GM21381 (cell line): ENCODE measurements around the gene FXN.
"Not testable (repeated sequence)": the region's sequence is repeated elsewhere in the genome, so short reads cannot be mapped to it uniquely, and the experiment has no call there.

ENCODE experiments used
- ATAC-seq: cut with Tn5 transposase; IDR thresholded peaks from one replicate; pipeline ENCODE4 v1.9.1; 2021; ENCODE audit warnings: mild to moderate bottlenecking, moderate library complexity; ENCODE audit not compliant: unreplicated experiment

Gene FXN

DNA sequence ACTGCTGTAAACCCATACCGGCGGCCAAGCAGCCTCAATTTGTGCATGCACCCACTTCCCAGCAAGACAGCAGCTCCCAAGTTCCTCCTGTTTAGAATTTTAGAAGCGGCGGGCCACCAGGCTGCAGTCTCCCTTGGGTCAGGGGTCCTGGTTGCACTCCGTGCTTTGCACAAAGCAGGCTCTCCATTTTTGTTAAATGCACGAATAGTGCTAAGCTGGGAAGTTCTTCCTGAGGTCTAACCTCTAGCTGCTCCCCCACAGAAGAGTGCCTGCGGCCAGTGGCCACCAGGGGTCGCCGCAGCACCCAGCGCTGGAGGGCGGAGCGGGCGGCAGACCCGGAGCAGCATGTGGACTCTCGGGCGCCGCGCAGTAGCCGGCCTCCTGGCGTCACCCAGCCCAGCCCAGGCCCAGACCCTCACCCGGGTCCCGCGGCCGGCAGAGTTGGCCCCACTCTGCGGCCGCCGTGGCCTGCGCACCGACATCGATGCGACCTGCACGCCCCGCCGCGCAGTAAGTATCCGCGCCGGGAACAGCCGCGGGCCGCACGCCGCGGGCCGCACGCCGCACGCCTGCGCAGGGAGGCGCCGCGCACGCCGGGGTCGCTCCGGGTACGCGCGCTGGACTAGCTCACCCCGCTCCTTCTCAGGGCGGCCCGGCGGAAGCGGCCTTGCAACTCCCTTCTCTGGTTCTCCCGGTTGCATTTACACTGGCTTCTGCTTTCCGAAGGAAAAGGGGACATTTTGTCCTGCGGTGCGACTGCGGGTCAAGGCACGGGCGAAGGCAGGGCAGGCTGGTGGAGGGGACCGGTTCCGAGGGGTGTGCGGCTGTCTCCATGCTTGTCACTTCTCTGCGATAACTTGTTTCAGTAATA, at the start of gene FXN:
FXN (plus strand) TSS at position 315 of the 871 bp plus-strand sequence; CDS start at position 346, 31 bp downstream.
- ATAC-seq: peak; percentile 90

DNA sequence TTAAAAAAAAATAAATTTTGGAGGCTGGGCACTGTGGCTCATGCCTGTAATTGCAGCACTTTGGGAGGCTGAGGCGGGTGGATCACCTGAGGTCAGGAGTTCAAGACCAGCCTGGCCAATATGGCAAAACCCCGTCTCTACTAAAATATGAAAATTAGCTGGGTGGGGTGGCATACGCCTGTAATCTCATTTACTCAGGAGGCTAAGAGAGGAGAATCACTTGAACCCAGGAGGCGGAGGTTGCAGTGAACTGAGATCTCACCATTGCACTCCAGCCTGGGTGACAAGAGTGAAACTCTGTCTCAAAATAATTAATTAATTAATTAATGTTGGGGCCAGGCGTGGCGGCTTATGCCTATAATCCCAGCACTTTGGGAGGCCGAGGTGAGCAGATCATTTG, 48.6 kb upstream of the FXN start:
- not testable (repeated sequence) for ATAC-seq

DNA sequence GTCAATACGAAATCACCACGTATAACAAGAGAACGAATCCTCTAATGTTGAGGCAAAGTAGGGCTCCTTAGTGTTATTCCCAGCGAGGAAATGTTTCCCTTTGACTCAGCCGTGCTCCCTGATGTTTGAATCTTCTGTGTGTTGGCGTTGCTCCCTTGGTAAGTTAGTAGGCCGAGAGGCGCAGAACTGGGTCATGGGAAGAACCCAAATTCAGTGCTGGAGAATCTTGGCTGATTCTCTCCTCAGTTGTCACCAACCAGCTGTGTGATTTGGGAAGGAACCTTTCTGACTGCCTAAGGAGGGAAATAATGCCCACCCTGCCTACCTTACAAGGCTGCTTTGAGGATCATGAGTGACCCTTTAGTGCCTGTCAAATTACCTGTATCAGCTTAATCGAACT, 44.1 kb upstream of the FXN start:
- no peak for ATAC-seq

DNA sequence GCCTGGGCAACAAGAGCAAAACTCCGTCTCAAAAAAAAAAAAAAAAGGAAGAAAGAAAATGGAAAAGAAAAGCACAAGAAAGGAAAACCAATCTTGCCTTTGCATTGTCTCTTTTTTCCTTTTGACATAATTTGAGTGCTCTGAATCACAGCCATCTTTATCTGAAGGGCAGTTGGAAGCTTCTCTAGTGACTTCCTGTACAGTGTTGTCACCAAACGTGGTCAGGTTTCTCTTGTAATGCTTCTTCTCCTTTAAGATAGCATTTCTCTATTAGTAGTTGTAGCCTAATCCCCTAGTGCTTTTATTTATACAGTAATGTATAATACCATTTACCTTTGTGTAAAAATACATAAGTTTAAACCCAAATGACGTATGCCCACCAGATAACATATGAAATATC, 39.8 kb upstream of the FXN start:
- no peak for ATAC-seq

DNA sequence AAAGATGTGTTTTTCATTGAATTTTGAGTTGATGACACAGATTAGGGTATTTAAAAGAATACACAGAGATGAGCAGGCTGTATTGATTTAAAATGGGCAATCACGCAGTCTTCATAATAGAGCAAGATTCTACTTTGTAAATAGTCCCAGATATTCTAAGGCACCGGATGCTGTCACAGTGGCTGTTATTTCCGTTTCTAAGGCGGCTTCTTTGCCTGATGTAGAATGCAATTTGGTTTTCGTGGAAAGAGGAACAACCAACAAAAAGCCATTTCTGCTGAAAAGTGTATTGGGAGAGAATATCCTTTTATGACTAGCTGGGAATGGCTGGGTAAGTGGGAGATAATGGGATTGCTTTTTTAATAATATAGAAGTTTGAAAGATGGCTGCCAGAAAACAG, 39.1 kb upstream of the FXN start:
- no peak for ATAC-seq

DNA sequence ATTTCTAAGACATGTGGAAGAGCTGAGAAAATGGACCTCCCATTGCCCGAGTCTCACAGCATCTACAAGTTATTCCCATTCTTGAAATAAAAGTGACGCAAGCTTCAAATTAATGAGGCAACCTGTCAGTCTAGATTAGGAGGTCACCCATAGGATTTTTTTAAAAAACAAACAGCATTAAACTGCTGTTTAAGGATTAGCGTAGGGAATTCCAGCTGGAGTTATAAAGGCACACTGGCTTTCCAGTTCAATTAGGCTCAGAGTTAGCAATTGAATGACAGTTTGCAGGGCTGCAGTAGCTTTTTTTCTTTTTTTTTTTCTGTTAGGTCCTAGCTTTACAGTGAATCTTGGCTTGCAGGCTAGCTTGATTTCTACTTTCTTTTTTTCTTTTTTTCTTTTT, 37.9 kb upstream of the FXN start:
- no peak for ATAC-seq

DNA sequence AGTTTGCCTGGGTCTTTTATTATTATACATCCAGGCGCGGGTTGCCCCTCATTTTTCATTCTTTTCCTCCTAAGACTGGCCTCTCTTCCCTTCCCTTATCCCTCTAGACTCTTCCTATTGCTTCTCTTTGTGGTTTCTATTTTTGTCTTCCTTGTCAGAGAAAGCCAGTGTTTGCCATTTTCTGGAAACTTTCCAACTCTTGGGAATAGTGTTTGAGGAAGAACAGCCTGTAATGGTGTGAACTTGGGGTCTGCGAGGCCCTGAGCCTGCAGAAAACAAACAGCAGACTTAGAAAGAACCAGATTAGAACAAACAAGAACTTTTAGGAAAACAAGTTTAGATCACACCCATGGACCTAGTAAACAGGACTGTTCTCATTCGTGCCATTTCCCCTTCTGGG, 37.2 kb upstream of the FXN start:
- ATAC-seq: no peak

DNA sequence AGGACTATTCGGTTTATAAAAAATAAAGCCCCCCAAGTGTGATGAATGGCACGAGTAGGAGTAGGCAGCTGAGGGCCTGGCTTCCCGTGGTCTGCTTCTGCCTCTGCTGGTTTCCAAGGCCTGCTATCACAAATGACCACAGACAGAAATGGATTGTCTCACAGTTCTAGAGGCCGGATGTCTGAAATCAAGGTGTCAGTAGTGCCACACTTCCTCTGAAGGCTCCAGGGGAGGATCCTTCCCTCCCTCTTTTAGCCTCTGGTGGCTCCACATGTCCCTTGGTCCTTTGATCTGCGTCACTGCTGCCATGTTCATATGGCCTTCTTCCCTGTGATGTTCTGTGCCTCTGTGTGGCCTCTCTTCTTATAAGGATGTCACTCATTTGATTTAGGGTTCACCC, 36.7 kb upstream of the FXN start:
- ATAC-seq: peak; percentile 73

DNA sequence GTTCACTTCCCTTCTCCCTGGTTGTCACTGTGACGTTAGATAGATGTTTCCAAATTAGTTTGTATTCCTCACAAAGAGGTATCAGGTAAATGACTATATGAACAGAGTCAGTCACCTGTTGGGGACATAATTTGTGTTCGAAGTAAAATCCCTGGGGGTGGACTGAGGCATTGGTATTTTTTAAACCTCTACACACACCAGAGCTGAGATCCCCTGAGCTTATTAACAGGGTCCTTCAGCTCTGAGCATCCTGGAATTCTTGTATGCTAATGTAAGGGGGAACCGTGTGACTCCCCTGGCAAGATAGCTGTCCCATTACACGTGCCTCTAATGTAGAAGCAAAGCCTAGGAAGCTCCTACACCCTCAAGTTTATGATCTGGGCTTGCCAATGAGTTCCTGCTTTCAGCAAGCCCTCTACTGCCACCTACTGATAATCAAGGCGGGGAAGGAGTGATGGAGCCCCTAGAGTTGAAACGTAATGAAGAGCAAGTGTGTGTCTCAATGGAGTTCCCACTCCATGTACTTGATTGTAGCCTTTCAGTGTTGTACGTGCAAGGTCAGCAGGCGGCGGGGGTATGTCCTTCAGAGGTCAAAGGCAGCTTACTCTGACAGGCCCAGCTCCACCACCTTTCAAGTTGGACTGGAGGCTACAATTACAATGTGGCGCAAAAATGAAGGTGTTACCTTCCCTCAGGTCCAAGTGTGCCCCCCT, 36.0 kb upstream of the FXN start:
- peak; percentile 59 for ATAC-seq

DNA sequence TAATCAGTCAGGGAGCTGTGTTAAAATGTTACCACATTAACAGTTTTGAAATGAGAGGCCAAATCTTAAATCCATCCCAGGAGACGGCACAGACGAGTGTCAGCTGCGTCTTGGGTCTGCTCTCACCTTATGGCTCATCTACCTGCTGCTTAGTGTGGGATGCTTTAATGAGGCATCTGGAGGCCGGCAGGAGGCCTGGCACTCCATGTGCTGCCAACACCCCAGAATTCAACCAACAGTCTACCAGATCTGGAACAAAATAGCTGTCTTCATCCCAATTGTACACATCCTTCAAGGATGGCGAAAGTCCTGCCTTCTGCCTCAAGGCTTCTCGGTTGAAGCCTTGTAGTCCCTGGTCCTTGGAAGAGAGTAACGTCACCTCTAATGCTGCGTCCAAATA, 33.6 kb upstream of the FXN start:
- no peak for ATAC-seq

DNA sequence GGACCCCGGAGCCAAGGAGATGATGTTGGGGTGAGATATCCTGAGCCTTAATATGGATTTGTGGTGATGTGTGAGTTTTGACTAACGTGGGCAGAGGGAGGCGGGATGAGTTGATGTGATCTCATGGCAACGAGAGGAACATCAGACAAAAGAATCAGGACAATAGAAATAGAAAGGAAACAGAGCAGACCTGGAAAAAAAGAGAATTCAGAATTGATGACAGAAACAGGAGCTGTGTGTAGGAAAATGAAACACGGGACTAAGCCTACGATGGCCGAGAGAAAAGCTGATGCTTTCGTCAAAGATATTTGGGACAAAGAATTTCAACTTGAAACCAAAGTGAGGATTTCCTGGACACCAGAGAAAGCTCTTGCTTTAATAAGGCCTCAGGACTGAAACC, 32.5 kb upstream of the FXN start:
- no peak for ATAC-seq

DNA sequence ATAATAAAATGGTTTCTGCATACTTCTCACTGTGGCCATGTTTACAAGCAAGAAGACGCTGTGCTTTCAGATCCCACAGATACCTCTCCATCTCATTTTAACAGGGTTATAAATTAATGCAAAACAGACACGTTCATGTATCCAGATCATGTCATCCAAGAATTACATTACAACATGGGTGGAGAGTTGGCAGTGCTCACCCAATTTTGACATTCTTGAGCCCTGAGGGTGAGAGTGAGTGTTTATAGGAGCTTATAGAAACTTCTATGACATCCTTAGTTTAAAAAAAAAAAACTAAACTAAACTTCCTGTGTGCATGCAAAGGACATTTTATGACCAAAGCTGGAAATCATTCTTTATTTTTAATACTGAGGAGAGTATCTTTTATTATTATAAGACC, 30.7 kb upstream of the FXN start:
- no peak for ATAC-seq

DNA sequence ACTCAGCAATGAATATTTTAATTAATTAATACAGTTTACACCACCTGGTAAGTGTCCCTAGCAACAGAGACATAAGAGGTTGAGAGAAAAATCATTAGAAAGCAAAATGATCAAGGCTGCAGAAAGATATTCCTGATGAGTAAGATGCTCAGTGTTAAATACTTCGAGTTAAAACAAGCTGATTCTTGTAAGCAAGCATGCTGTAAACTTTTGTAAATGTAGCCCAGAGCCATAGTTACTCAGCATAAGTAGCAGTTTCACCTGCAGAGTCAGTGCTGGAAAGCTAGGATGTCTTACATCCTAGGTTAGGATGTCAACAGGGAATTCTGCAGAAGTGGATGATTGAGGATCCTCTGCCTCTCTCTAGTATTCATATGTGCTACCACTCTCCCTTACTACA, 25.8 kb upstream of the FXN start:
- no peak for ATAC-seq

DNA sequence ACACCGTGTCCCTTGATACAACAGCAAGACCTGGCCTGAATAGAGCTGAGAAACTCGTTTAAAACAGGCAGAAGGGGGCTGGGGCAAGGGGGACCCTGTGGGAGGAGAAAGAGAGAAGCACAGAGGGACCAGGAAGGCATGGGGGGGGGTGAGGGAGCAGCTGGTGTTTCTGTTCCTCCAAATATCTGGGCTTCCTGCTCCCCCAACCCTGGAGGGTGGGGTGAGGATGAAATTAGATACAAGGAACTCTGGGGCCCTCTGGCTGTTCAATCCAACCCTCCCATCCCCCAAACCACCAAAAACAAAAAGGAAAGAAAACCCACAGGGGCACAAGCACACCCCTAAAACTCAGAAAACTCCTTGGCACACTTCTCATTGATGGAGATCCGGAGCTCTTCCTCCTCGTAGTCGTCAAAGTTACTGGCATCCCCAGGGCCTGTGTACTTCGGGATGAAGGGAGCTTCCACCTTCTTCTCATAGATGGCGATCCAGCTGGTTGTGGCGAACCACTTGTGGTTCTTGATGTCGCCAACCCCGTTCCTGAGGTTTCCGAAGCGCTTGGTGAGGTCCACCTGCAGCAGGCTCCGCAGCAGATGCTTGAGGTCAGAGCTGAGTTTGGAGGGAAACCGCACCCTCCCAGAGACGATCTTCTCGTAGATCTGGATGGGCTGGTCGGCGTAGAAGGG, 22.7 kb upstream of the FXN start:
- ATAC-seq: no peak

DNA sequence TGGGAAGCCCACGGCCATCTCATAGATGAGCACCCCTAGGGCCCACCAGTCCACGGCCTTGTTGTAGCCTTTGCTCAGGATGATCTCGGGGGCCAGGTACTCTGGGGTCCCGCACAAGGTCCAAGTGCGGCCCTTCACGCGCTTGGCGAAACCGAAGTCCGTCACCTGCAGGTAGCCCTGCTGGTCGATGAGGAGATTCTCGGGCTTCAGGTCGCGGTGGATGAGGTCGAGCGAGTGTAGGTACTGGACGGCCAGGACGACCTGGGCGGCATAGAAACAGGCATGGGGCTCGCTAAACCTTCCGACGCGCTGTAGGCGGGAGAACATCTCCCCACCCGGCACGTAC, 22.2 kb upstream of the FXN start:
- ATAC-seq: no peak

DNA sequence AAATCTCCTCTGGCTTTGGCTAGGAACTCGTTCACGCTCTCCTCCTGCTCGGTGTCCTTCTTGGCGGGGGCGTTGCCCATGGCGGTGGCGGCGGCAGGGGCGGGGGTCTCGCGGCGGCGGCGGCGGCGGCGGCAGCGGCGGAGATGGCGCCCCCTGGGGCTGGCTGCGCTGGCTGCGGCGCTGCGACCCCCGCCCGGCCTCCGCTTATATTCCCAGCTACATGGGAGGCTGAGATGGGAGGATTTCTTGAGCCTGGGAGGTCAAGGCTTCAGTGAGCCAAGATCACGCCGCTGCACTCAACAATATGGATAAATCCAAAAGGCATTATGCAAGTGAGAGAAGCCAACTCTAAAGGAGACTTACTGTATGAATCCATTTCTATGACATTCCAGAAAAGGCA, 21.5 kb upstream of the FXN start, which contains the start of gene PRKACG:
PRKACG (minus strand) TSS at position 101 of the 400 bp plus-strand sequence; CDS start at position 80, 21 bp downstream.
- ATAC-seq: no peak

DNA sequence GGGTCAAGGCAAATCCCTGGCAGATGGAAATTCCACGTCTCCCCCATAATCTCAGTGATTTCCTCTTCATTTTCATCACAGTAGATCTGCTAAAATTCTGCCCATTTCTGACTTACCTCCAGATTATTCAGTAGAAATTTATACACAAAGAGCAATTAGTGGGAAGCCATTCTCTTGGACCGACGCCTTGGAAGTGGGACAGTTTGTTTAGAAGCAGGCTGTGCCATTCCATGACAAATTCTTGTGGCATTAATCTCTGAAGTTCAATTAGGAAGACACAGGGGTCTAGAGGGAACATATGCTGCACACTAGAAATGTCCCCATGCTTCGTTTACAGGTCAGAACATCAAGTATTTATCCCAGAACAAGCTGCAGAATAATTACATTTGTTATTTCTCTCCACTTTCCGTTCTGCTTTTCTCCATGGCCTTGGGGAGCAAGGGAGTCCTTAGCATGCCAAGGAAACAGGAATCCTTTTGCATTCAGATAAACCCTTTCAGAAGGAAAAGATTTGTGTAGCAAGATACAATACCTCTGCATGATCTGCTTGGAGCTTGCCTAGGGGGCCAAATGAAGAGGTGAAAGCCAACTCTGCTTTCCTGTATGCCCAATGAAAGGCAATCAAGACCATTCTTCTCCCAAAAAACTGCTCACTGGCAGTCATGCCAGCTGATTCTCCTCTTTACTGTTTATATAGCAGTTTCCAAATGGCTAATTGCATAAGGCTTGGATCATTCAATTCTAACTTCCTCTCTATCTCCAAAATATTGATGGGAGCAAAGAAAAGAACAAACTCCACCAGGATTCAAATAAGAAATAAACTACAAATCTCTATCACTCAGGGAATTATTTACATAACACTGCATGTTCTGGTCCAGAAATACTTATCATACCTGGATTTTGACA, 19.1 kb upstream of the FXN start:
- no peak for ATAC-seq

DNA sequence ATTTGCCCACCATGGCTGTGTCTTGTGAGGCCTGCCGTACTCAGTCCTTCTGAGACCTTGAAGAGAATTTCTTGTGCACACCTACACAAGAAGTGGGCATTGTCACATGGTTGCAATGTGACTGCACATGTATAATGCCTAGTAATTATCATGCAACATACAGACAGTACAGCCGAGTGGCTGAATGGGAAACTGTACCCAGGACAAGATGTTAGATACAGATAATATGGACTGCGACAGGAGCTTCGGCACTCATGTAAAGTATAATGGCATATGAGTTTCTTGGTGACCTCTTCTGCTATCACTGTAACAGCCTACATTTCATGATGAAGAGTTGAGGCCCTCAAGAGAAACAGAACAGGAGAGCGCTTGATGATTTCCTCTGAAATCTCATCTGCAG, 16.8 kb upstream of the FXN start:
- ATAC-seq: no peak

DNA sequence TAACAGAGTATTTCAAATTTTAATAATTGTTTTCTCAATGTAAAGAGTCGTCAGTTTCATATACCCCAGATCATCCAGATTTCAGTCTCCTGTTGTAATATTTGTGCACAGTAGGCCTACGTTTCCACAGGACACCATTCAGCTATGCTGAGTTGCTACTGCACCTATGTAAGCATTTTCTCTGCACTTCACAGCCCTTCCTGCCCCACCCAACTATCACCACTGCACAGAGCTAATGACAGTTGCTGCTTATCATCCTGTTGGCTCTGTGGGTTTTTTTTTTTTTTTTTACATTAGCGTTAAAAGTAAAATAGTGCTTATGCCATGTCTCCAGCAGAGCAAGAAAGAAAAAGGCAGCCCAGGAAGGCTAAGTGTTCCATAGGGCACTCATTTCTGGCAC, 15.7 kb upstream of the FXN start:
- ATAC-seq: no peak

DNA sequence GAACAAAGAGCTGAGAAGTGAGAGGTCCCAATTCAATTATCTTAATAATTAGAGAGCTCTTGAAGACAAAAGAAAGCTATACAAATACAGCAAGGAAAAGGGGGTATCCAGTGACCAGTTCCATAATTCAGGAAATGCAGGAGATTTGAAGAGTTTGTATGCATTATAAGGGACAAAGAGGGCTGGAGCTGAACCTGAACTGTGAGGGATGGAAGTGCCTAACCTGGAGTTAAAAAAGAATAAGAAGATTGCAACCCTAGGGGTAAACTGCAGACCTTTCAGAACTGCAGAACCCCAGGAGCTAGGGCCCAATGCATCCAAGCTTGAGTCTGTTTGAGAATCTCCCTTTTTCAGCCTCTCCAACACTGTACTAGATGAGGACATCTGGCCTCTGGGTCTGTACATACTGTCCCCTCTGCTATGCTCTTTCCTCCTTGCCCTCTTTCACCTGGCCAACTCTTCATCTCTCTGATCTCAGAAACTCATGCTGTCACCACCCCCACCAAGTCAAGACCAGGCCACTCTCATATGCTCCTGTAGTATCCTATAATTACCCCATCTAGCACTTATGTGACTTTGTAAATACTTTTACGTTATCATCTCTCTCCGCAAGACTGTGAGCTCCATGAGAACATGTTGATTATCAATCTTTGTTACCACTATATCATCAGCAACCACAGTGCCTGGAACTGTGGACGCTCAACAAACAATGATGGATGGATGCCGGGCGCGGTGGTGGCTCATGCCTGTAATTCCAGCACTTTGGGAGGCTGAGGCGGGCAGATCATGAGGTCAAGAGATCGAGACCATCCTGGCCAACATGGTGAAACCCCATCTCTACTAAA, 15.0 kb upstream of the FXN start:
- ATAC-seq: no peak
